NCI-H2171 treated with DMSO at 0.1 percent for 48 hours (cell line): ENCODE data around the gene KRTCAP3.
A peak's percentile ranks its signal among the peaks of the same experiment; 100 is the strongest.
"Not testable (repeated sequence)": the region's sequence is repeated elsewhere in the genome, so short reads cannot be mapped to it uniquely, and the experiment has no call there.

Experiments used
- DNase-seq: peaks from one replicate; lab custom pipeline; 2025; lab: John Stamatoyannopoulos, UW

KRTCAP3 gene

GRCh38 chr2:27441958-27442919 is at the start of gene KRTCAP3:
Gene KRTCAP3, plus strand, starts transcription at chr2:27442381. Its CDS starts 32 bp downstream, at chr2:27442413.
- DNase-seq = peak; percentile 91

GRCh38 chr2:27393225-27393624 is 49.0 kb upstream of the KRTCAP3 start:
- DNase-seq = no peak

- DNase-seq = no peak
Observed at GRCh38 chr2:27398962-27399361, 43.2 kb upstream of the KRTCAP3 start.

- no peak for DNase-seq
Observed at GRCh38 chr2:27400348-27401135, 41.6 kb upstream of the KRTCAP3 start.

GRCh38 chr2:27407798-27408491 is 34.2 kb upstream of the KRTCAP3 start:
- peak; percentile 91 for DNase-seq

GRCh38 chr2:27408601-27409320 is 33.4 kb upstream of the KRTCAP3 start:
- DNase-seq = peak; percentile 55

GRCh38 chr2:27409321-27410073 is 32.7 kb upstream of the KRTCAP3 start, which contains the start of gene PPM1G:
Gene PPM1G, minus strand, starts transcription at chr2:27409591. Its CDS starts 169 bp downstream, at chr2:27409422.
- DNase-seq = peak; percentile 97

GRCh38 chr2:27412419-27413152 is 29.6 kb upstream of the KRTCAP3 start:
- no peak for DNase-seq

- DNase-seq = no peak
Observed at GRCh38 chr2:27416151-27416550, 26.0 kb upstream of the KRTCAP3 start.

- DNase-seq = no peak
Observed at GRCh38 chr2:27420996-27421395, 21.2 kb upstream of the KRTCAP3 start.

- no peak for DNase-seq
Observed at GRCh38 chr2:27421660-27422250, 20.4 kb upstream of the KRTCAP3 start.

GRCh38 chr2:27422958-27423357 is 19.2 kb upstream of the KRTCAP3 start:
- no peak for DNase-seq

GRCh38 chr2:27425039-27425438 is 17.1 kb upstream of the KRTCAP3 start:
- not testable (repeated sequence) for DNase-seq

GRCh38 chr2:27427863-27428212 is 14.3 kb upstream of the KRTCAP3 start:
- DNase-seq = no peak

GRCh38 chr2:27428213-27428977 is 13.8 kb upstream of the KRTCAP3 start, which contains the start of gene NRBP1:
Gene NRBP1, plus strand, starts transcription at chr2:27428631. Its CDS starts 4,643 bp downstream, at chr2:27433274.
- DNase-seq = peak; percentile 94

- peak; percentile 55 for DNase-seq
Observed at GRCh38 chr2:27428978-27429541, 13.1 kb upstream of the KRTCAP3 start.

- no peak for DNase-seq
Observed at GRCh38 chr2:27431395-27431794, 10.8 kb upstream of the KRTCAP3 start.

GRCh38 chr2:27435628-27436027 is 6.6 kb upstream of the KRTCAP3 start:
- DNase-seq = no peak
